BLaER1 treated with 17β-estradiol and CSF1 and Interleukin-3, amounts not matched to agents 10 nM and 100 nM (cell line): ENCODE measurements around the gene S100A8.

ENCODE experiments used
- H3K27ac ChIP-seq, 11 experiments: shearing (Covaris generic); formaldehyde crosslinking; 2 replicates each; pipeline ENCODE4 v1.8.1; 2022
- H3K27me3 ChIP-seq, 11 experiments: shearing (Covaris generic); formaldehyde crosslinking; 2 replicates each; pipeline ENCODE4 v1.8.1; 2022
- H3K36me3 ChIP-seq, 11 experiments: shearing (Covaris generic); formaldehyde crosslinking; 2 replicates each; pipeline ENCODE4 v1.8.1; 2022
- H3K4me1 ChIP-seq, 10 experiments: shearing (Covaris generic); formaldehyde crosslinking; 2 replicates each; pipeline ENCODE4 v1.8.1; 2022
- H3K4me2 ChIP-seq, 11 experiments: shearing (Covaris generic); formaldehyde crosslinking; 2 replicates each; pipeline ENCODE4 v1.8.1; 2022
- H3K4me3 ChIP-seq, 10 experiments: shearing (Covaris generic); formaldehyde crosslinking; 2 replicates each; pipeline ENCODE4 v1.8.1; 2022
- H3K9ac ChIP-seq, 11 experiments: shearing (Covaris generic); formaldehyde crosslinking; 2 replicates each; pipeline ENCODE4 v1.8.1; 2022
- H3K9me3 ChIP-seq, 11 experiments: shearing (Covaris generic); formaldehyde crosslinking; replicated peaks in 1 of 11; 2 replicates each; pipeline ENCODE4 v1.8.1; 2022
- H4K20me1 ChIP-seq, 11 experiments: shearing (Covaris generic); formaldehyde crosslinking; 2 replicates each; pipeline ENCODE4 v1.8.1; 2022
- Cebpa-rat ChIP-seq, 11 experiments: shearing (Covaris generic); IDR thresholded peaks; 2 replicates each; pipeline ENCODE4 v1.8.1; 2022

S100A8 gene

GRCh38 chr1:153395776-153396175 lies 4.9 kb upstream of the S100A8 start:
- H3K9me3 ChIP-seq = no peaks in the 10 kb centered on the region
- no peaks in the 10 kb centered on the region for H3K27me3 ChIP-seq
- TF ChIP-seq Cebpa-rat (IDR thresholded peaks at IDR 0.05) = no peak
- H3K4me2 ChIP-seq = peak overlapping the region; percentile 63 to 95 (median 72)
- no peaks in the 10 kb centered on the region for H4K20me1 ChIP-seq
- H3K27ac ChIP-seq = peak overlapping the region in 6 of 11 experiments; percentile 23 to 45 (median 26); a peak in 8 of 22 replicates
- no peaks in the 10 kb centered on the region for H3K36me3 ChIP-seq
- peaks cover 40 to 98% (median 79%) of the 10 kb centered on the region in 10 experiments for H3K4me1 ChIP-seq
- H3K4me3 ChIP-seq = no peak overlapping the region
- peak overlapping the region in 2 of 11 experiments; percentile 1 to 6; a peak in 2 of 22 replicates for H3K9ac ChIP-seq

GRCh38 chr1:153395136-153395685 lies 4.3 kb upstream of the S100A8 start:
- Histone ChIP-seq H4K20me1 (no peaks in the 10 kb centered on the region), H3K4me1 (peaks cover 40 to 100% (median 84%) of the 10 kb centered on the region in 10 experiments), H3K36me3 (no peaks in the 10 kb centered on the region; a peak in 1 of 22 replicates), H3K9ac (no peak overlapping the region; a peak in 1 of 22 replicates), H3K27ac (peak overlapping the region in 3 of 11 experiments; percentile 25 to 45 (median 41); a peak in 3 of 22 replicates), H3K27me3 (no peaks in the 10 kb centered on the region), H3K4me3 (no peak overlapping the region), H3K9me3 (no peaks in the 10 kb centered on the region), H3K4me2 (peak overlapping the region; percentile 63 to 95 (median 72))
- TF ChIP-seq Cebpa-rat (IDR thresholded peaks at IDR 0.05) = no peak

- Histone ChIP-seq H3K36me3 (no peaks in the 10 kb centered on the region; a peak in 1 of 22 replicates), H3K27me3 (no peaks in the 10 kb centered on the region), H4K20me1 (no peaks in the 10 kb centered on the region), H3K4me3 (no peak overlapping the region), H3K27ac (0 out of 22 replicates have a peak overlapping the region, but pooled peaks of 1 of the 11 experiments have one; percentile 41), H3K9ac (no peak overlapping the region), H3K4me1 (peaks cover 40 to 100% (median 89%) of the 10 kb centered on the region in 10 experiments), H3K4me2 (peak overlapping the region; percentile 63 to 95 (median 72)), H3K9me3 (no peaks in the 10 kb centered on the region)
- no peak for TF ChIP-seq Cebpa-rat (IDR thresholded peaks at IDR 0.05)
These were observed 3.5 kb upstream of the S100A8 start for GRCh38 chr1:153394391-153394790.

GRCh38 chr1:153393926-153394325 lies 3.1 kb upstream of the S100A8 start:
- Histone ChIP-seq H3K4me2 (peak overlapping the region; percentile 63 to 95 (median 72)), H3K4me1 (peaks cover 40 to 100% (median 91%) of the 10 kb centered on the region in 10 experiments), H3K36me3 (no peaks in the 10 kb centered on the region; a peak in 1 of 22 replicates), H4K20me1 (no peaks in the 10 kb centered on the region), H3K4me3 (no peak overlapping the region), H3K9me3 (no peaks in the 10 kb centered on the region), H3K27ac (0 out of 22 replicates have a peak overlapping the region, but pooled peaks of 2 of the 11 experiments have one; percentile 15 to 41), H3K9ac (no peak overlapping the region), H3K27me3 (no peaks in the 10 kb centered on the region)
- no peak for TF ChIP-seq Cebpa-rat (IDR thresholded peaks at IDR 0.05)

GRCh38 chr1:153392822-153393221 lies 1.9 kb upstream of the S100A8 start:
- Histone ChIP-seq H3K4me1 (peaks cover 38 to 100% (median 88%) of the 10 kb centered on the region in 10 experiments), H3K27me3 (no peaks in the 10 kb centered on the region), H3K36me3 (no peaks in the 10 kb centered on the region; a peak in 1 of 22 replicates), H3K9ac (no peak overlapping the region), H4K20me1 (no peaks in the 10 kb centered on the region), H3K27ac (peak overlapping the region in 5 of 11 experiments; percentile 15 to 99 (median 99); a peak in 7 of 22 replicates), H3K4me2 (peak overlapping the region in 5 of 11 experiments; percentile 27 to 95 (median 90); a peak in 9 of 22 replicates), H3K9me3 (no peaks in the 10 kb centered on the region), H3K4me3 (no peak overlapping the region)
- no peak for TF ChIP-seq Cebpa-rat (IDR thresholded peaks at IDR 0.05)

- Histone ChIP-seq H3K4me1 (peaks cover 33 to 100% (median 88%) of the 10 kb centered on the region in 10 experiments), H4K20me1 (no peaks in the 10 kb centered on the region), H3K4me3 (no peak overlapping the region), H3K4me2 (peak overlapping the region in 6 of 11 experiments; percentile 27 to 95 (median 89); a peak in 10 of 22 replicates), H3K27me3 (no peaks in the 10 kb centered on the region), H3K9ac (no peak overlapping the region), H3K36me3 (no peaks in the 10 kb centered on the region; a peak in 1 of 22 replicates), H3K27ac (peak overlapping the region in 4 of 11 experiments; percentile 97 to 99 (median 99); a peak in 7 of 22 replicates), H3K9me3 (no peaks in the 10 kb centered on the region)
- TF ChIP-seq Cebpa-rat (IDR thresholded peaks at IDR 0.05) = no peak
These were observed 1.4 kb upstream of the S100A8 start for GRCh38 chr1:153392258-153392657.

GRCh38 chr1:153389973-153390879 lies 647 bp downstream of the S100A8 start:
- H4K20me1 ChIP-seq = no peaks in the 10 kb centered on the region
- peak overlapping the region in 6 of 10 experiments; percentile 11 to 66 (median 46); a peak in 12 of 20 replicates for H3K4me3 ChIP-seq
- peaks cover 28 to 100% (median 86%) of the 10 kb centered on the region in 10 experiments for H3K4me1 ChIP-seq
- no peaks in the 10 kb centered on the region for H3K27me3 ChIP-seq
- no peak for TF ChIP-seq Cebpa-rat (IDR thresholded peaks at IDR 0.05)
- H3K27ac ChIP-seq = peak overlapping the region in 9 of 11 experiments; percentile 53 to 99 (median 97); a peak in 18 of 22 replicates
- H3K4me2 ChIP-seq = peak overlapping the region in 9 of 11 experiments; percentile 26 to 95 (median 85); a peak in 18 of 22 replicates
- H3K9me3 ChIP-seq = no peaks in the 10 kb centered on the region
- no peaks in the 10 kb centered on the region; a peak in 1 of 22 replicates for H3K36me3 ChIP-seq
- H3K9ac ChIP-seq = peak overlapping the region in 8 of 11 experiments; percentile 50 to 78 (median 70); a peak in 13 of 22 replicates

- H3K9ac ChIP-seq = peak overlapping the region in 5 of 11 experiments; percentile 69 to 78 (median 73); a peak in 9 of 22 replicates
- H3K9me3 ChIP-seq = no peaks in the 10 kb centered on the region
- peak overlapping the region in 9 of 11 experiments; percentile 53 to 99 (median 97); a peak in 15 of 22 replicates for H3K27ac ChIP-seq
- no peaks in the 10 kb centered on the region for H3K27me3 ChIP-seq
- no peak for TF ChIP-seq Cebpa-rat (IDR thresholded peaks at IDR 0.05)
- peaks cover 20 to 100% (median 86%) of the 10 kb centered on the region in 10 experiments for H3K4me1 ChIP-seq
- no peaks in the 10 kb centered on the region; a peak in 1 of 22 replicates for H3K36me3 ChIP-seq
- H4K20me1 ChIP-seq = no peaks in the 10 kb centered on the region
- peak overlapping the region in 4 of 10 experiments; percentile 44 to 66 (median 54); a peak in 7 of 20 replicates for H3K4me3 ChIP-seq
- peak overlapping the region in 9 of 11 experiments; percentile 26 to 95 (median 85); a peak in 16 of 22 replicates for H3K4me2 ChIP-seq
These were observed 1.5 kb downstream of the S100A8 start for GRCh38 chr1:153389401-153389800.
